ENCODE measurements around the gene RNF214.

GRCh38 chr11:117220999-117221774, 11.3 kb upstream of the RNF214 start:
- no peak for TF ChIP-seq CTCF (conservative IDR thresholded peaks at IDR 0.05)
- no peak for TF ChIP-seq EZH2 (IDR thresholded peaks at IDR 0.05; ENCODE audit: low read depth)
